Activated B cell treated with CpG ODN at 0.5 μM for 24 hours (primary cell): ENCODE measurements around the gene PMPCA. TPM values are rescaled to one million over a fixed set of nuclear protein-coding genes. Genes with fewer than 3 reads are reported as not detected.

Experiments
- ATAC-seq: fragments of 200-7000 bp; cut with Tn5 transposase; one replicate; pipeline ENCODE4 v1.10.0; 2021; ENCODE audit warnings: low read depth, mild to moderate bottlenecking, moderate library complexity
- CTCF ChIA-PET: fragments of 350-600 bp; sonication (Branson Sonifier 250); formaldehyde crosslinking; loops from one replicate; lab custom pipeline; 2021; ENCODE audit warnings: antibody characterized with exemption; lab: Charles Lee
- POLR2A ChIA-PET: fragments of 350-600 bp; sonication (Branson Sonifier 250); formaldehyde crosslinking; loops from one replicate; lab custom pipeline; 2021; ENCODE audit warnings: antibody characterized with exemption; lab: Charles Lee
- DNase-seq: peaks from one replicate; pipeline ENCODE4 v3.0.0; 2022
- H3K27ac Mint-ChIP-seq: one replicate; pipeline ENCODE4 v1.8.0; 2020; ENCODE audit warnings: mixed read lengths
- H3K27me3 Mint-ChIP-seq: one replicate; pipeline ENCODE4 v1.8.0; 2021; ENCODE audit warnings: mixed read lengths
- H3K36me3 Mint-ChIP-seq: one replicate; pipeline ENCODE4 v1.8.0; 2021; ENCODE audit warnings: low read depth, mixed read lengths
- H3K4me1 Mint-ChIP-seq: one replicate; pipeline ENCODE4 v1.8.0; 2021; ENCODE audit warnings: mixed read lengths
- H3K4me3 Mint-ChIP-seq: one replicate; pipeline ENCODE4 v1.8.0; 2020; ENCODE audit warnings: mild to moderate bottlenecking, mixed read lengths
- H3K9me3 Mint-ChIP-seq: one replicate; pipeline ENCODE4 v1.8.0; 2020; ENCODE audit warnings: mixed read lengths
- CTCF ChIP-seq: fragments of 200-600 bp; IDR thresholded peaks from one replicate; pipeline ENCODE4 v1.8.0; 2022; ENCODE audit warnings: antibody characterized with exemption, mild to moderate bottlenecking
- intact Hi-C: fragments of 100-400 bp; cut with micrococcal nuclease; formaldehyde crosslinking; loops from one replicate; pipeline ENCODE4 v1.15.1; 2024
- total RNA-seq: library from RNA; stranded (reverse); gene quantifications from 2 replicates; pipeline ENCODE4 v1.2.3, GENCODE V29; 2022

The PMPCA gene
- total RNA-seq, 1 donor from 2014 or later = 75.3 TPM

DNA sequence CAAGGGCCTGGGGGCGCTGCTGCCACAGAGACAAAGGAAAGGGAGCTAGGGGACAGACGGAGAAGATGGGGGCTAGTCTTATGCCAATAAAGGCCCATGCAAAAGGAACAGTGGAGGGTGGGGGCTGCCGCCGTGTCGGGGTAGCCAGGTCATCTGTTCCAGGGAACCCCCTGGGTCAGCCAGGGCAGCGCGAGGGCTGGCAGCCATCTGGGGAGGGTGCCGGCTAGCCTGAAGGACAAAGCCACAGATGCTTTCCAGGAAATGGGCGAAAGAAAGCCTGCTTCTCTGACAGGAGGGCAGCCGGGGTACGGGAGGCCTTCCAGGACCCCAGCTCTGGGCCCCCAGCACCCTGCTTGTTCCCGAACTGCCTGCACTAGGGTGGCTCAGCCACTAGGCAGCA, 35.4 kb upstream of the PMPCA start:
- Mint-ChIP-seq H3K4me1 (peaks cover 9% of the 10 kb centered on the region), H3K36me3 (peaks cover 12% of the 10 kb centered on the region), H3K9me3 (no peaks in the 10 kb centered on the region), H3K27me3 (no peaks in the 10 kb centered on the region), H3K27ac (no peak overlapping the region), H3K4me3 (no peak overlapping the region)
- DNase-seq (no peak), ATAC-seq (no peak)
- no peak for TF ChIP-seq CTCF
- ChIA-PET CTCF (no interaction called here), POLR2A (no interaction called here)
- intact Hi-C loops = no loop called here

DNA sequence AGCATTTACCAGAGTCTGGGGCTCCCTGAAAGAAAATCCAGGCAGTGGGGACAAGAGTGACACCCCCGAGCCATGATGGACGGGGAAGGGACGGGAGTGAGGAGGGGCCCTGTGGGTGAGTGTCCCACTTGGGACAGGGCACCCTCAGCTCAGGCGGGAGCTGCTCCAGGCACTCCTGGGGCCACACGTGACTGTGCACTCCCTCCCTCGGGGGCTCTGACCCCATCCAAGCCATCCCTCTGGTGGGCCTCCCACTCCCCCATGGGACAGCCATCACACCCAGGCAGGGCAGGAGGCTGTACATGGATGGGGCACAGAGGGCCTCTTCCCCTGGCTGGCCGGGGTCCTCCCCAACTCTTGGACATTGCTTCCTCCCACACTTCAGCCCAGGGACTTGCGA, 34.0 kb upstream of the PMPCA start:
- Mint-ChIP-seq H3K4me3 (no peak overlapping the region), H3K27ac (no peak overlapping the region), H3K27me3 (no peaks in the 10 kb centered on the region), H3K9me3 (no peaks in the 10 kb centered on the region), H3K36me3 (peaks cover 17% of the 10 kb centered on the region), H3K4me1 (peaks cover 9% of the 10 kb centered on the region)
- CTCF ChIA-PET = no interaction called here
- DNase-seq (no peak), ATAC-seq (no peak)
- TF ChIP-seq CTCF = no peak
- intact Hi-C loops = no loop called here
- POLR2A ChIA-PET = no interaction called here

DNA sequence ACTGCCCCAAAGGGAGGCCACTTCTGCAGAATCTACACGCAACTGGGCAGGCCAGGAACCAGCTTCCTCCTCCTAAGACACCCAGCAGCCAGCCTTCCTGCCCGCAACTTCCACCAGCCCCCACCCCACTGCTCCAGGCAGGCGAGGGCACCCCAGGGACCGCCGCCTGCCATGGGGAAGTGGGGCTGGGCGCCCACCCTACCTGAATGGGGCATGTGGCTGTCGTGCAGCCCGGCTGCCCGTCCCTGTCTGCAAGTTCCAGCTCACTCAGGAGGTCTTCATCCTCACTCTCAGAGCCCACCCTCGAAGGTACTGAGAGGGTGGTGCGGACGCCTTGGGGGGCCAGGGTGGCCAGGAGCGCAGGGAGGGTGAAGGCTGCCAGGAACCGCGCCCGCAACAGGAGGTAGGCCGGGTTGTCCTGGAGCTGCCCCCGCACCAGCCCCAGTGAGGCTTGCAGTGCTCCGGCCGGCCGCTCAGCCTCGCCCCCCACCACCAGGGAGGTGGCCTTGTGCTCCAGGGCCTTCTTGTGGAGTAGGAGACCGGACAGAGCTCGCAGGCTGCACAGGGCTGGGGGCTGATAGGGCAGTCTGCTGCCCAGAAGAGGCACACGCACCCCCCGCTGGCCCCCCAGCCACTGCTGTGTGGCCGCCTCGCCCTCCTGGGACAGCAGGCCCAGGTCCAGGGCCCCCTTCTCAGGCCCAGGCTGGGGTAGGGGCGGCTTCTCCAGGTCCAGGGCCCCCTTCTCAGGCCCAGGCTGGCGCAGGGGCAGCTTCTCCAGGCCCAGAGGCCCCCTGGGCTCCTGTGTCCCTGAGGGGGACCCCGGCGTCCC, 32.9 kb upstream of the PMPCA start:
- H3K4me1 Mint-ChIP-seq = peaks cover 8% of the 10 kb centered on the region
- H3K9me3 Mint-ChIP-seq = no peaks in the 10 kb centered on the region
- no peak overlapping the region for H3K4me3 Mint-ChIP-seq
- no peak for TF ChIP-seq CTCF
- ATAC-seq = no peak
- H3K36me3 Mint-ChIP-seq = peaks cover 24% of the 10 kb centered on the region
- ChIA-PET POLR2A (no interaction called here), CTCF (no interaction called here)
- intact Hi-C loops = no loop called here
- H3K27ac Mint-ChIP-seq = no peak overlapping the region
- no peak for DNase-seq
- no peaks in the 10 kb centered on the region for H3K27me3 Mint-ChIP-seq

- ATAC-seq (no peak), DNase-seq (no peak)
- no peaks in the 10 kb centered on the region for H3K9me3 Mint-ChIP-seq
- no peak for TF ChIP-seq CTCF
- POLR2A ChIA-PET = no interaction called here
- H3K36me3 Mint-ChIP-seq = peaks cover 29% of the 10 kb centered on the region
- CTCF ChIA-PET = no interaction called here
- H3K27me3 Mint-ChIP-seq = no peaks in the 10 kb centered on the region
- no peaks in the 10 kb centered on the region for H3K4me1 Mint-ChIP-seq
- H3K4me3 Mint-ChIP-seq = no peak overlapping the region
- H3K27ac Mint-ChIP-seq = no peak overlapping the region
- intact Hi-C loops = no loop called here
Measured at GRCh38 chr9:136378170-136379002, 32.1 kb upstream of the PMPCA start.

GRCh38 chr9:136379003-136379287, 31.5 kb upstream of the PMPCA start:
- ATAC-seq (no peak), DNase-seq (no peak)
- Mint-ChIP-seq H3K36me3 (peaks cover 33% of the 10 kb centered on the region), H3K27ac (no peak overlapping the region), H3K4me3 (no peak overlapping the region), H3K9me3 (no peaks in the 10 kb centered on the region), H3K27me3 (no peaks in the 10 kb centered on the region), H3K4me1 (no peaks in the 10 kb centered on the region)
- intact Hi-C loops = no loop called here
- TF ChIP-seq CTCF = no peak
- ChIA-PET POLR2A (no interaction called here), CTCF (no interaction called here)
